ENCODE measurements around the gene VWF. TPM values are rescaled to one million over a fixed set of nuclear protein-coding genes. Genes with fewer than 3 reads are reported as not detected.

The VWF gene
- total and polyA plus RNA-seq, 2 of the 4 experiments (the other 2 are of a cell fraction): under 0.01 to 0.09 TPM

GRCh38 chr12:6172862-6173261 is 48.4 kb upstream of the VWF start (continued):
- TF ChIP-seq CHD1 (IDR thresholded peaks at IDR 0.05; ENCODE audit: low read depth, low read length) (no peak), MAZ (IDR thresholded peaks at IDR 0.05; ENCODE audit: borderline replicate concordance, low read depth, low read length) (no peak), BHLHE40 (IDR thresholded peaks at IDR 0.05; ENCODE audit: low read depth, low read length) (no peak)

GRCh38 chr12:6172086-6172485 is 47.6 kb upstream of the VWF start:
- Histone ChIP-seq H3K4ac (ENCODE audit: low read depth, low read length) (no peak overlapping the region), H3K27me3 (ENCODE audit: control insufficient read depth, insufficient read depth, low read length) (no peaks in the 10 kb centered on the region), H2BK20ac (ENCODE audit: low read depth, low read length) (no peak overlapping the region), H2BK15ac (ENCODE audit: low read depth, low read length) (0 out of 3 replicates have a peak overlapping the region, but pooled peaks have one; percentile 23), H3K14ac (replicated peaks; ENCODE audit: low read depth, low read length) (no peak overlapping the region), H3K23ac (ENCODE audit: low read depth, low read length) (no peak overlapping the region), H2AK5ac (ENCODE audit: low read depth, low read length) (no peak overlapping the region; the same call in 1 of the 2 replicates), H4K5ac (ENCODE audit: low read depth, low read length) (no peak overlapping the region), H3K18ac (ENCODE audit: low read depth, low read length) (no peak overlapping the region), H4K8ac (ENCODE audit: low read depth in 2 of 2, low read length in 2 of 2) (no peak overlapping the region), H3K9me1 (ENCODE audit: insufficient read depth, low read length) (peaks cover 3% of the 10 kb centered on the region; the same call in 1 of the 2 replicates), H3K4me2 (ENCODE audit: low read depth, low read length) (no peak overlapping the region), H3K27ac (ENCODE audit: insufficient read depth, low read length) (no peak overlapping the region), H3K4me1 (ENCODE audit: control insufficient read depth, insufficient read depth, low read length) (peaks cover 5% of the 10 kb centered on the region), H3K4me3 (ENCODE audit: insufficient read depth, low read depth, low read length) (no peak overlapping the region), H2BK120ac (ENCODE audit: low read depth, low read length) (no peak overlapping the region; the same call in 1 of the 2 replicates), H2BK5ac (ENCODE audit: low read depth, low read length, poor library complexity, severe bottlenecking) (no peak overlapping the region), H3K79me1 (ENCODE audit: low read depth in 1 of 2, low read length in 2 of 2) (no peaks in the 10 kb centered on the region), H2AK9ac (replicated peaks; ENCODE audit: low read depth, low read length, poor library complexity) (no peak overlapping the region), H3K9ac (ENCODE audit: low read depth, low read length) (no peak overlapping the region), H3K56ac (ENCODE audit: extremely low read depth, insufficient read depth, low read length) (no peak overlapping the region), H2AFZ (replicated peaks; ENCODE audit: low read length, poor library complexity) (no peak overlapping the region), H4K91ac (ENCODE audit: insufficient read depth, low read depth, low read length) (no peak overlapping the region), H3K36me3 (ENCODE audit: control insufficient read depth, insufficient read depth, low read length) (no peaks in the 10 kb centered on the region), H4K20me1 (ENCODE audit: insufficient read depth, low read length) (0 out of 2 replicates have a peak, but pooled peaks cover 4% of the 10 kb centered on the region), H3K9me3 (ENCODE audit: control insufficient read depth, insufficient read depth, low read length) (no peaks in the 10 kb centered on the region)
- TF ChIP-seq POLR2A (IDR thresholded peaks at IDR 0.05; ENCODE audit: low read depth, low read length) (no peak), RCOR1 (IDR thresholded peaks at IDR 0.05; ENCODE audit: insufficient replicate concordance, low read length) (no peak), NFE2L2 (IDR thresholded peaks at IDR 0.05; ENCODE audit: low read depth, low read length) (no peak), FOS (IDR thresholded peaks at IDR 0.05; ENCODE audit: low read depth, low read length) (no peak), MAZ (IDR thresholded peaks at IDR 0.05; ENCODE audit: borderline replicate concordance, low read depth, low read length) (no peak), MAFK (IDR thresholded peaks at IDR 0.05; ENCODE audit: low read depth, low read length) (no peak), RFX5 (IDR thresholded peaks at IDR 0.05; ENCODE audit: low read depth, low read length) (no peak), CTCF (conservative IDR thresholded peaks at IDR 0.05; ENCODE audit: low read depth, low read length) (no peak), RAD21 (IDR thresholded peaks at IDR 0.05; ENCODE audit: low read length) (no peak), CEBPB (IDR thresholded peaks at IDR 0.05; ENCODE audit: low read depth, low read length) (no peak), ELK1 (IDR thresholded peaks at IDR 0.05; ENCODE audit: borderline replicate concordance, low read depth, low read length) (no peak), SMC3 (IDR thresholded peaks at IDR 0.05; ENCODE audit: low read depth, low read length) (no peak)
- no peak for ATAC-seq (ENCODE audit: low read depth)
- dilution Hi-C loops (cut with HindIII; ENCODE audit: low sequenced_read_pairs, unreplicated experiment) (no loop called here), intact Hi-C loops (cut with micrococcal nuclease) (no loop called here), in situ Hi-C loops (cut with MboI; ENCODE audit: low sequenced_read_pairs) (no loop called here)
- POLR2A ChIA-PET (ENCODE audit: unreplicated experiment): no interaction called here
- CTCF ChIA-PET: no interaction called here
- DNase-seq: no peak
- no TSS peak for BruUV-seq (replicated peaks)
- WGBS, 2 experiments (ENCODE audit: extremely low coverage in 2 of 2, insufficient read length in 1 of 2): 96% methylated on average over 8 of the region's 15 CpGs; no CpG with 5 or more reads in 1 of the 2 experiments

Measured in IMR-90 (cell line).